Measurements from ENCODE around the gene ANXA5. TPM values are rescaled to one million over a fixed set of nuclear protein-coding genes. Genes with fewer than 3 reads are reported as not detected.

The ANXA5 gene
- total and polyA plus RNA-seq, 7 donors = 59.1 to 264 (median 116) TPM

GRCh38 chr4:121705521-121705920, 8.7 kb upstream of the ANXA5 start:
- 85 to 91% (median 87%) methylated on average over 6 of the region's 6 CpGs for WGBS, 3 donors
- Histone ChIP-seq H3K9me3 (no peaks in the 10 kb centered on the region), H3K27me3 (ENCODE audit: insufficient read depth in 3 of 3, low read length in 2 of 3) (peaks cover 0 to 3% (median 0%) of the 10 kb centered on the region in 3 donors), H3K4me1 (no peaks in the 10 kb centered on the region), H3K4me3 (no peak overlapping the region), H3K27ac (no peak overlapping the region), H3K36me3 (ENCODE audit: insufficient read depth in 1 of 2, low read depth in 1 of 2) (no peaks in the 10 kb centered on the region)
- TF ChIP-seq, protein P1, sequence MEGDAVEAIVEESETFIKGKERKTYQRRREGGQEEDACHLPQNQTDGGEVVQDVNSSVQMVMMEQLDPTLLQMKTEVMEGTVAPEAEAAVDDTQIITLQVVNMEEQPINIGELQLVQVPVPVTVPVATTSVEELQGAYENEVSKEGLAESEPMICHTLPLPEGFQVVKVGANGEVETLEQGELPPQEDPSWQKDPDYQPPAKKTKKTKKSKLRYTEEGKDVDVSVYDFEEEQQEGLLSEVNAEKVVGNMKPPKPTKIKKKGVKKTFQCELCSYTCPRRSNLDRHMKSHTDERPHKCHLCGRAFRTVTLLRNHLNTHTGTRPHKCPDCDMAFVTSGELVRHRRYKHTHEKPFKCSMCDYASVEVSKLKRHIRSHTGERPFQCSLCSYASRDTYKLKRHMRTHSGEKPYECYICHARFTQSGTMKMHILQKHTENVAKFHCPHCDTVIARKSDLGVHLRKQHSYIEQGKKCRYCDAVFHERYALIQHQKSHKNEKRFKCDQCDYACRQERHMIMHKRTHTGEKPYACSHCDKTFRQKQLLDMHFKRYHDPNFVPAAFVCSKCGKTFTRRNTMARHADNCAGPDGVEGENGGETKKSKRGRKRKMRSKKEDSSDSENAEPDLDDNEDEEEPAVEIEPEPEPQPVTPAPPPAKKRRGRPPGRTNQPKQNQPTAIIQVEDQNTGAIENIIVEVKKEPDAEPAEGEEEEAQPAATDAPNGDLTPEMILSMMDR (IDR thresholded peaks at IDR 0.05) = no peak
- ATAC-seq = no peak
- DNase-seq = no peak
- intact Hi-C loops (cut with DNase I) = no loop called here

DNA sequence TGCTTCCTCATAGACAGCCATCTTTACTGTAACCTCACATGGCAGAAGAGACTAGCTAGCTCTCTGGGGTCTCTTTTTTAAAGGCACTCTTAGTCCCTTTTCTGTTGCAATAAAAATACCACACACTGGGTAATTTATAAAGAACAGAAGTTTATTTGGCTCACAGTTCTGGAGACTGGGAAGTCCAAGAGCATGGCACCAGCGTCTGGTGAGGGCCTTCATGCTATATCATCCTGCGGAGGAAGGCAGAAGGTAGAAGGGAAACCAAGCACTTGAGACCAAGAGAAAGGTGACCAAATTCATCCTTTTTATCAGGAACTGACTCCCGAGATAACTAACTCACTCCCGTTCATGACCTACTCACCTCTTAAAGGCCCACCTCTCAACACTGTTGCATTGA, 5.4 kb upstream of the ANXA5 start:
- DNase-seq = no peak
- intact Hi-C loops (cut with DNase I) = no loop called here
- ATAC-seq = no peak
- Histone ChIP-seq H3K4me3 (no peak overlapping the region), H3K27ac (no peak overlapping the region), H3K36me3 (ENCODE audit: insufficient read depth in 1 of 2, low read depth in 1 of 2) (no peaks in the 10 kb centered on the region), H3K9me3 (no peaks in the 10 kb centered on the region), H3K4me1 (peaks cover 5% of the 10 kb centered on the region), H3K27me3 (ENCODE audit: insufficient read depth in 3 of 3, low read length in 2 of 3) (no peaks in the 10 kb centered on the region)
- TF ChIP-seq, protein P1 (IDR thresholded peaks at IDR 0.05) = no peak
- 92 to 94% (median 92%) methylated on average over 4 of the region's 4 CpGs for WGBS, 3 donors

DNA sequence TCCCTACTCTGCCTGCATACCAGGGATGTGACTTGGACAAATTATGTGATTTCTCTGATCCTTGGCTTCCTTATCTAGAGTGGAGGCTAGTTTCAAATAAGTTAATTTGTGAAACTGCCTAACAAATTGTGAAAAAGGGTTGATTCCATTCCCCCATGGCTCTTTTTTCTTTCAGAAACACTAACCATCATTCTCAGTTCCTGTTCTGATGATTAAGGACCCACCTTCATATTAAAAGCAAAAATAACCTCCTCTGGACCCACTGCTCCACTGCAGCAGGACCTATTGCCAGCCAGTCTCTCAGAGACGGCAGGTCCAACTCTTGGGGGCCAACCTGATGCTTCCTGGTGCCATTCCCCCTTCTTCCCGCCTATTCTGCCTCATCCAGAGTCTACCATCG, 4.5 kb upstream of the ANXA5 start:
- ATAC-seq (no peak), DNase-seq (no peak)
- H3K36me3 ChIP-seq (ENCODE audit: insufficient read depth in 1 of 2, low read depth in 1 of 2) = no peaks in the 10 kb centered on the region
- TF ChIP-seq, protein P1 (IDR thresholded peaks at IDR 0.05) = no peak
- H3K27ac ChIP-seq = no peak overlapping the region
- H3K27me3 ChIP-seq (ENCODE audit: insufficient read depth in 3 of 3, low read length in 2 of 3) = no peaks in the 10 kb centered on the region
- 81 to 89% (median 88%) methylated on average over 3 of the region's 3 CpGs for WGBS, 3 donors
- H3K4me1 ChIP-seq = peaks cover 5% of the 10 kb centered on the region
- no peak overlapping the region for H3K4me3 ChIP-seq
- intact Hi-C loops (cut with DNase I) = no loop called here
- H3K9me3 ChIP-seq = no peaks in the 10 kb centered on the region

DNA sequence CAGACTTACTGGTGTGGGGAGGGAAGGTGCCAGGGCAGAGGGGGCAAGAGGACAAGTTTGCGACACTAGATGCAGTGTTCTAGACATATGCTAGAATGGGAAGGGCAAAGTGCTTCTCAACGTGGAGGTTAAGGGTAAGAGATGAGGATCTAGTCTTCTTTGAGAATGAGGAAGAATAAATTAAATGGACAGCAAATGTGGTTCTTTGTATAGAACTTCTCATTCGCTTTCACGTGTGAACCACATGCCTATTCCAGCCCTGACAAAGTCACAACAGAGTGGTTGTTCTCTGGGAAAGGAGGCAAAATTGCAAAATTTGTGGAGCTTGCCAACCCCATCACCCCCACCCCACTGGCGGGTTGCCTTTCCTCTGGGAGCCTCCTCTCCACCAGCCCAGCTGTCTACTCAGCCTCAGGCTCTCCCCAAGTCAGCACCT, 1.5 kb upstream of the ANXA5 start:
- peak; percentile 33 to 64 for DNase-seq
- no peaks in the 10 kb centered on the region for H3K9me3 ChIP-seq
- H3K27ac ChIP-seq = no peak overlapping the region
- 43 to 57% (median 51%) methylated on average over 5 of the region's 5 CpGs for WGBS, 3 donors
- no peaks in the 10 kb centered on the region for H3K27me3 ChIP-seq (ENCODE audit: insufficient read depth in 3 of 3, low read length in 2 of 3)
- peaks cover 24% of the 10 kb centered on the region for H3K4me1 ChIP-seq
- intact Hi-C loops (cut with DNase I) = loop anchor here in 1 of 2 donors (5.0 kb wide), 1 partner anchor 104 kb away; the partner anchor contains the start of gene EXOSC9
- ATAC-seq = no peak
- no peak overlapping the region for H3K4me3 ChIP-seq
- no peaks in the 10 kb centered on the region for H3K36me3 ChIP-seq (ENCODE audit: insufficient read depth in 1 of 2, low read depth in 1 of 2)
- TF ChIP-seq, protein P1 (IDR thresholded peaks at IDR 0.05) = no peak

GRCh38 chr4:121697564-121697963, 784 bp upstream of the ANXA5 start:
- no peak for ATAC-seq
- TF ChIP-seq, protein P1 (IDR thresholded peaks at IDR 0.05) = no peak
- 54 to 61% (median 56%) methylated on average over 9 of the region's 9 CpGs for WGBS, 3 donors
- H3K36me3 ChIP-seq (ENCODE audit: insufficient read depth in 1 of 2, low read depth in 1 of 2) = no peaks in the 10 kb centered on the region
- peak overlapping the region; percentile 96 for H3K4me3 ChIP-seq
- peak overlapping the region; percentile 97 for H3K27ac ChIP-seq
- no peaks in the 10 kb centered on the region for H3K27me3 ChIP-seq (ENCODE audit: insufficient read depth in 3 of 3, low read length in 2 of 3)
- no peaks in the 10 kb centered on the region for H3K9me3 ChIP-seq
- DNase-seq = no peak
- H3K4me1 ChIP-seq = peaks cover 28% of the 10 kb centered on the region
- intact Hi-C loops (cut with DNase I) = loop anchor here in 1 of 2 donors (2.0 to 5.0 kb wide), 2 partner anchors 29 to 105 kb away; partner anchors contain the start of gene EXOSC9

Measured in psoas muscle (tissue), 8 donors.